Kidney (tissue), 14 donors: ENCODE measurements around the gene HPDL. TPM values are rescaled to one million over a fixed set of nuclear protein-coding genes. Genes with fewer than 3 reads are reported as not detected.

Source experiments
- DNase-seq, 5 donors: peaks; one replicate each; pipeline ENCODE4 v3.0.0-alpha.2; 2013 to 2020
- FAIRE-seq: peaks from 2 replicates; lab custom pipeline; 2012; peaks lifted over from hg19 to GRCh38; lab: Jason Lieb, UNC
- H3K27ac ChIP-seq, 2 donors: one replicate each; pipeline ENCODE4 v1.7.0; 2013; ENCODE audit warnings: low read depth in 2 of 2, low read length in 2 of 2, inconsistent platforms in 1 of 2
- H3K27me3 ChIP-seq: one replicate; pipeline ENCODE4 v1.7.1; 2013; ENCODE audit warnings: low read length, inconsistent platforms; ENCODE audit not compliant: control insufficient read depth, insufficient read depth
- H3K36me3 ChIP-seq, 3 donors: one replicate each; pipeline versions ENCODE4 v1.7.0 to v1.7.1; 2013; ENCODE audit warnings: low read length in 3 of 3, control low read depth in 1 of 3, inconsistent platforms in 1 of 3; ENCODE audit not compliant: insufficient read depth in 3 of 3, control insufficient read depth in 2 of 3
- H3K4me1 ChIP-seq, 3 donors: one replicate each; pipeline versions ENCODE4 v1.7.0 to v1.7.1; 2013; ENCODE audit warnings: low read length in 3 of 3, inconsistent platforms in 1 of 3, low read depth in 1 of 3; ENCODE audit not compliant: control insufficient read depth in 2 of 3, insufficient read depth in 2 of 3
- H3K4me3 ChIP-seq, 3 donors: one replicate each; pipeline versions ENCODE4 v1.7.0 to v1.8.1; 2013; ENCODE audit warnings: low read length in 3 of 3, control low read depth in 1 of 3, inconsistent platforms in 1 of 3
- H3K9ac ChIP-seq, 3 donors: one replicate each; pipeline versions ENCODE4 v1.7.0 to v1.7.1; 2013; ENCODE audit warnings: low read length in 3 of 3, control low read depth in 1 of 3, inconsistent platforms in 1 of 3
- H3K9me3 ChIP-seq, 3 donors: one replicate each; pipeline versions ENCODE4 v1.7.0 to v1.7.1; 2013; ENCODE audit warnings: low read length in 3 of 3, control low read depth in 1 of 3, inconsistent platforms in 1 of 3; ENCODE audit not compliant: control insufficient read depth in 2 of 3, insufficient read depth in 1 of 3
- intact Hi-C: fragments of 100-400 bp; cut with DNase I; formaldehyde crosslinking; loops from one replicate; pipeline ENCODE4 v1.11.1; 2022
- polyA plus RNA-seq: library from polyadenylated mRNA; stranded (reverse); fragments of 350-450 nt; fragmentation: Illumina TruSeq; extraction: RNeasy Lipid Tissue Mini Kit (QIAGEN cat#74804); gene quantifications from one replicate; pipeline ENCODE4 v1.2.3, GENCODE V29; 2014; ENCODE audit warnings: low read depth, low replicate concordance; ENCODE audit not compliant: insufficient read depth
- total RNA-seq: library from RNA; stranded (reverse); fragmentation: NEBNext Ultra II Directional; extraction: Animal tissue kit (Norgen Biotek cat#: 25700); gene quantifications from one replicate; pipeline ENCODE4 v1.2.1, GENCODE V29; 2021
- TF ChIP-seq, protein P1 (sequence below): IDR thresholded peaks from 3 replicates; pipeline ENCODE4 v1.5.1; 2012; ENCODE audit warnings: mild to moderate bottlenecking, moderate library complexity, borderline replicate concordance; ENCODE audit not compliant: insufficient read depth; ENCODE audit errors: extremely low read depth
- donor health status: control.
- donor health status: control.
- donor health status: control.
- donor health status: control.
- donor health status: control.
- donor health status: DM: yes; HTN: yes; CAD: no.
- donor health status: Normal renal cell carcinoma (clear cell type).

The HPDL gene
- total and polyA plus RNA-seq, 2 donors from 2014 or later = 0.66 TPM; not detected in 1

DNA sequence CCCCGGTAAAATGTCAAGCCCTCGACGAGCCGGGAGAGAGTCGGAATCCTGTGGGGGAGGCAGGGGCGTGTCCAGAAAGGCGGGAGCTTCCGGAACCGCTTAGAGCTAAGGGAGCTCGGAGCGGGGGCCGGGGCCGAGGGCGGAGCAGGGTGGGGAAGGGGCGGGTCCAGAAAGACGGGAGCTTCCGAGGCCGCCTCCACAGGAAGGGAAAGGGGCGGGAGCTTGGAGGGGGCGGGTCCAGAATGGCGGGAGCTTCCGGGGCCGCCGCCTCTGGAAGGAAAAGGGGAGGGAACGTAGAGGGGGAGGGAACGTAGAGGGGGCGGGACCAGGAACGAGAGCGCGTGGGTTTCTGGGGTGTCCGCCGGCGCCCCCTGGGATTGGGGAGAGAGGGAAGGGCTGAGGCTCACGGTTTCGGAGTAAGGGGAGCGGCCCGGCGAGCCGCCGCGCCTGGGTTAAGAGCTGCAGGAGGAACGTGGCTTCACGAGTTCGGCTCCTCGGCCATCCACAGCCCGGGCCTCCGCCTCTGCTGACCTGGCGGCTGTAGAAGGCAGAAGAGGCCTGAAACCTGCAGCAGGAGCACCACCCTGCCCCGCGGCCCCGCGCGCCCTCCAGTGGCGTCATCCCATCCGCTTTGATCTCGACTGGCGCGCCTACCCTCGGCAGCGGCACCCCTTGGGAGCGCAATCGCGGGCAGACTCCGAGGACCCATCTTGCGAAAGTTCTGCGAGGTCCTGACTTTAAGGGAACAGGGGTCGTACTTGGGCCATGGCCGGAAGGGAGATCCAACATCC lies 23.0 kb upstream of the HPDL start:
- Histone ChIP-seq H3K9ac (peak overlapping the region; percentile 62 to 92 (median 90)), H3K27me3 (no peaks in the 10 kb centered on the region), H3K36me3 (no peaks in the 10 kb centered on the region), H3K4me3 (peak overlapping the region; percentile 68 to 84 (median 81)), H3K27ac (peak overlapping the region; percentile 92 to 93), H3K4me1 (peaks cover 0 to 10% (median 0%) of the 10 kb centered on the region in 3 donors), H3K9me3 (no peaks in the 10 kb centered on the region)
- TF ChIP-seq, protein P1, sequence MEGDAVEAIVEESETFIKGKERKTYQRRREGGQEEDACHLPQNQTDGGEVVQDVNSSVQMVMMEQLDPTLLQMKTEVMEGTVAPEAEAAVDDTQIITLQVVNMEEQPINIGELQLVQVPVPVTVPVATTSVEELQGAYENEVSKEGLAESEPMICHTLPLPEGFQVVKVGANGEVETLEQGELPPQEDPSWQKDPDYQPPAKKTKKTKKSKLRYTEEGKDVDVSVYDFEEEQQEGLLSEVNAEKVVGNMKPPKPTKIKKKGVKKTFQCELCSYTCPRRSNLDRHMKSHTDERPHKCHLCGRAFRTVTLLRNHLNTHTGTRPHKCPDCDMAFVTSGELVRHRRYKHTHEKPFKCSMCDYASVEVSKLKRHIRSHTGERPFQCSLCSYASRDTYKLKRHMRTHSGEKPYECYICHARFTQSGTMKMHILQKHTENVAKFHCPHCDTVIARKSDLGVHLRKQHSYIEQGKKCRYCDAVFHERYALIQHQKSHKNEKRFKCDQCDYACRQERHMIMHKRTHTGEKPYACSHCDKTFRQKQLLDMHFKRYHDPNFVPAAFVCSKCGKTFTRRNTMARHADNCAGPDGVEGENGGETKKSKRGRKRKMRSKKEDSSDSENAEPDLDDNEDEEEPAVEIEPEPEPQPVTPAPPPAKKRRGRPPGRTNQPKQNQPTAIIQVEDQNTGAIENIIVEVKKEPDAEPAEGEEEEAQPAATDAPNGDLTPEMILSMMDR = peak; percentile 53
- FAIRE-seq (no peak), DNase-seq (peak; percentile 98 to 100 (median 99))
- intact Hi-C loops = no loop called here

DNA sequence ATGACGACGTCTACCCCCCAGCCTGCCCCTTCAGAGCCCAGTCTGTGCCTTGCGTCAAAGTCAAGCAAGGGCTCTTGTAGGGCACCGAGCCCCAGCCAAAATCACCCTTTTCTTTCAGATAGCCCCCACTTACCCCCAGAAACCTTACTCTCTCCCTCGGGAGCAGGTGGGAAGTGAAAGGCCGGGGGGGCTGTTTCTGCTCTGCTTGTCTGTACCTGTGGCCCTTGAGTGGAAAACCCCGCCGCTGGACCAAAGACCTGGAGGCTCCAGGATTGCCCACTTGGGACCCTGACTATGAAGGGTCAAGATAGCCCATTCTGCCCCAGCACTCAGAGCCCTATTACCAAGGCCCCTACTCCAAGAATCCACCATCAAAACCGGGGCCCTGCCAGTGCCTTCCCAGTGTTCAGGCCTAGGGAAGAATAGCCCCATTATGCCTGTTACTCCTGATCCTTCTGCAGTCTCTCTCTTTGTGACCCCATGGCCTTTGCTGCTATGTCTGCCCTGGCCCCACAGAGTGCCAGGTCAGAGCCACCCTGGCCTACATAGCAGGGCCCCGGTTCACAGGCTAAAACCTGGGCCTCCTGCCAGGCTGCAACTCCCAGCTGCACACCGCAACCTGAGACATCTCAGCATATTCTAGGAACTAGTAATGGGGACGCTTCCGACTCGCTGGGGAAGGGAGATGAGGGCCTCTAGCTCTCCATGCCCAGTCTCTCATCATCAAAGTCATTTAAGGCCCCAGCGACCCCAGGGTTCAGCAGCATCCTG lies 22.2 kb upstream of the HPDL start:
- DNase-seq (peak in 3 of 5 donors; percentile 51 to 77 (median 62)), FAIRE-seq (no peak)
- Histone ChIP-seq H3K27me3 (no peaks in the 10 kb centered on the region), H3K36me3 (no peaks in the 10 kb centered on the region), H3K4me1 (peaks cover 0 to 10% (median 0%) of the 10 kb centered on the region in 3 donors), H3K9me3 (no peaks in the 10 kb centered on the region), H3K27ac (peak overlapping the region; percentile 92 to 93), H3K4me3 (peak overlapping the region; percentile 65 to 84 (median 81)), H3K9ac (peak overlapping the region; percentile 62 to 92 (median 90))
- intact Hi-C loops = no loop called here
- TF ChIP-seq, protein P1 = no peak

DNA sequence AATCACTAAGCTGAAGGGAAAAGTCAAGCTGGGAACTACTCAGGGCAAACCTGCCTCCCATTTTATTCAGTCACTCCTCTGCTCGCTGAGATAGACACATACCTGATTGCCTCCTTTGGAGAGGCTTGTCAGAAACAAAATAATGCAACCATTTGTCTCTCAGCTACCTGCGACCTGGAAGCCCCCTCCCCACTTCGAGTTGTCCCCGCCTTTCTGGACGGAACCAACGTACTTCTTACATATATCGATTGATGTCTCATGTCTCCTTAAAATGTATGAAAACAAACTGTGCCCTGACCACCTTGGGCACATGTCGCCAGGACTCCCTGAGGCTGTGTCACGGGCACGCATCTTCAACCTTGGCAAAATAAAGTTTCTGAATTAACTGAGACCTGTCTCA lies 21.5 kb upstream of the HPDL start:
- H3K27ac ChIP-seq = no peak overlapping the region
- no peaks in the 10 kb centered on the region for H3K36me3 ChIP-seq
- no peaks in the 10 kb centered on the region for H3K27me3 ChIP-seq
- H3K9me3 ChIP-seq = no peaks in the 10 kb centered on the region
- no peak overlapping the region for H3K4me3 ChIP-seq
- DNase-seq (no peak), FAIRE-seq (no peak)
- intact Hi-C loops = no loop called here
- TF ChIP-seq, protein P1 = no peak
- H3K9ac ChIP-seq = no peak overlapping the region
- H3K4me1 ChIP-seq = peaks cover 0 to 10% (median 0%) of the 10 kb centered on the region in 3 donors
